ENCODE results near the gene IGFBPL1.

DNA sequence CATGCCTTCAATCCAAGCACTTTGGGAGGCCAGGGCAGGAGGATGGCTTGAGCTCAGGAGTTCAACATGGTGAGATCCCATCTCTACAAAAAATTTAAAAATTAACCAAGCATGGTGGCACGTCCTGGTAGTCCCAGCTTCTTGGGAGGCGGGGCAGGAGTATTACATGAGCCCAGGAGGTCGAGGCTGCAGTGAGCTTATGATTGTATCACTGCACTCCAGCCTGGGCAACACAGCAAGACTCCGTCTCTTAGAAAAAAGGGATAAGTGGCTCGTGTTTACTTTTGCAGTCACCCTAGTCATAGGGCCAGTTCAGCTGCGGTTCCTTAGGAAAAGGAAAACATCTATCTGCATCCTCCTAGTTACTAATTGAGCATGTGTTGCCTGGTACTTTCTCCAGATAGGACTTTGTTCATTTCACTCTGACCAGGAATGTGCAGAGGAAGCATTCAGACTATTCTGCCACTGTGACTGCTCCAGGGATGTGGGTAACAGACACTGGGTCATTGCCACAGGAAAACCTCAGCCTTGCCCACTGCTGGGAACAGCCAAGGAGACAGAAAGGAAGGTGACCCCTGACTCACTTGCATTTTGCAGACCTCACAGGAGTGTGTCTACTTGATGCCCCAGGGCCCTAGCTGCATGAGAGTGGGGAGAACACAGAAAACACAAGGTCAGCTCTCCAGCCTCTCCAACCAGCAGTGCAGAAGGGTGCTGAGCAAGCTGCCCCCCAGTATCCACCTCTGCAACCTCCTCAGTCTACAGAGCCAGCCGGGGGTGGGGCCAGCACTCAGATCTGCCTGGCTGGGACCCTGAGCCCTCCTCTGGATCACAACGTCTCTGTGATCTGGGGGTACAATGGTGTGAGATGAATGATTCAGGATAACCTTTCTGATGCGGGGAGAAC lies 65.6 kb downstream of the IGFBPL1 start:
- TF ChIP-seq, protein P1, sequence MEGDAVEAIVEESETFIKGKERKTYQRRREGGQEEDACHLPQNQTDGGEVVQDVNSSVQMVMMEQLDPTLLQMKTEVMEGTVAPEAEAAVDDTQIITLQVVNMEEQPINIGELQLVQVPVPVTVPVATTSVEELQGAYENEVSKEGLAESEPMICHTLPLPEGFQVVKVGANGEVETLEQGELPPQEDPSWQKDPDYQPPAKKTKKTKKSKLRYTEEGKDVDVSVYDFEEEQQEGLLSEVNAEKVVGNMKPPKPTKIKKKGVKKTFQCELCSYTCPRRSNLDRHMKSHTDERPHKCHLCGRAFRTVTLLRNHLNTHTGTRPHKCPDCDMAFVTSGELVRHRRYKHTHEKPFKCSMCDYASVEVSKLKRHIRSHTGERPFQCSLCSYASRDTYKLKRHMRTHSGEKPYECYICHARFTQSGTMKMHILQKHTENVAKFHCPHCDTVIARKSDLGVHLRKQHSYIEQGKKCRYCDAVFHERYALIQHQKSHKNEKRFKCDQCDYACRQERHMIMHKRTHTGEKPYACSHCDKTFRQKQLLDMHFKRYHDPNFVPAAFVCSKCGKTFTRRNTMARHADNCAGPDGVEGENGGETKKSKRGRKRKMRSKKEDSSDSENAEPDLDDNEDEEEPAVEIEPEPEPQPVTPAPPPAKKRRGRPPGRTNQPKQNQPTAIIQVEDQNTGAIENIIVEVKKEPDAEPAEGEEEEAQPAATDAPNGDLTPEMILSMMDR (conservative IDR thresholded peaks at IDR 0.05 in 1 of 2, IDR thresholded peaks at IDR 0.05 in 1 of 2; ENCODE audit: extremely low read depth in 1 of 2, insufficient read depth in 1 of 2, low read depth in 1 of 2, low read length in 2 of 2) = no peak
- no peak for TF ChIP-seq EZH2 (IDR thresholded peaks at IDR 0.05; ENCODE audit: borderline replicate concordance, low read length)

Data from mammary epithelial cell (primary cell).